Hypothalamus (tissue), 51 donors: ENCODE measurements around the gene SCO1.

Experiments used
- DNase-seq, 51 donors: peaks; one replicate each; lab custom pipeline; 2025; lab: John Stamatoyannopoulos, UW

The SCO1 gene

GRCh38 chr17:10657879-10658278 lies 39.5 kb downstream of the SCO1 start:
- DNase-seq = no peak

- DNase-seq = peak in 2 of 51 donors; percentile 6 to 17
Measured at GRCh38 chr17:10657148-10657547, 40.2 kb downstream of the SCO1 start, which contains the start of gene MYH3. Gene MYH3 (minus strand): TSS chr17:10657309. CDS start chr17:10655064, 2,245 bp downstream.

GRCh38 chr17:10653987-10654386 lies 43.3 kb downstream of the SCO1 start:
- DNase-seq = no peak

GRCh38 chr17:10652984-10653659 lies 44.2 kb downstream of the SCO1 start:
- peak in 3 of 51 donors; percentile 3 to 26 (median 8) for DNase-seq

- DNase-seq = no peak
Measured at GRCh38 chr17:10651927-10652326, 45.4 kb downstream of the SCO1 start.

GRCh38 chr17:10649602-10650001 lies 47.7 kb downstream of the SCO1 start:
- no peak for DNase-seq

GRCh38 chr17:10648956-10649355 lies 48.4 kb downstream of the SCO1 start:
- no peak for DNase-seq

GRCh38 chr17:10648381-10648780 lies 49.0 kb downstream of the SCO1 start:
- no peak for DNase-seq

- peak in 41 of 51 donors; percentile 1 to 79 (median 32) for DNase-seq
Measured at GRCh38 chr17:10646392-10646990, 50.8 kb downstream of the SCO1 start.

GRCh38 chr17:10640475-10640874 lies 56.9 kb downstream of the SCO1 start:
- DNase-seq = no peak

- no peak for DNase-seq
Measured at GRCh38 chr17:10638151-10638550, 59.2 kb downstream of the SCO1 start.

- no peak for DNase-seq
Measured at GRCh38 chr17:10635290-10635689, 62.0 kb downstream of the SCO1 start.

GRCh38 chr17:10633738-10634379 lies 63.5 kb downstream of the SCO1 start:
- no peak for DNase-seq

- no peak for DNase-seq
Measured at GRCh38 chr17:10631701-10632100, 65.6 kb downstream of the SCO1 start.

- peak in 6 of 51 donors; percentile 2 to 18 (median 10) for DNase-seq
Measured at GRCh38 chr17:10631048-10631700, 66.2 kb downstream of the SCO1 start.

- no peak for DNase-seq
Measured at GRCh38 chr17:10629706-10630105, 67.6 kb downstream of the SCO1 start.

GRCh38 chr17:10628756-10629155 lies 68.6 kb downstream of the SCO1 start:
- no peak for DNase-seq

- no peak for DNase-seq
Measured at GRCh38 chr17:10626390-10626789, 70.9 kb downstream of the SCO1 start.

GRCh38 chr17:10624969-10625368 lies 72.4 kb downstream of the SCO1 start:
- no peak for DNase-seq

- DNase-seq = no peak
Measured at GRCh38 chr17:10623737-10624338, 73.5 kb downstream of the SCO1 start.
